Measurements from ENCODE around the gene ILDR2.

Gene ILDR2

DNA sequence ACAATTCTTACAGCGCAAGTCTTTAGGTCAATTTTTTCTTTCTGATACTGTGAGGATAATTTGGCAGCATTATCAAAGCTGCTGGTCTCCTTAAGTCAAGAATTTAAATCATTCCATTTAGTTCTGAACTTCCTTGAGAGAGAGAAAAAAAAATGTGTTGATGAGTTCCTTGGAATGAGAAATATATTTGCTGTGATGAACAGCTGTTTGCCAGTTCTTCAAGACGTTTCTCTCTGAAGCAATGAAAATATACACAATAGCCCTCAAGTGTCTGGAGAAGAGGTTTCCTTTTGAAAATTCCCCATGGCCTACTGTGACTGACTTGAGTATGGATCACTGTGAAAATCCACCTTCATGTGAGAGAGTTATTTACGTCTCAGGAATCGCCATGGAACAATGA, 68.3 kb downstream of the ILDR2 start:
- no peak for DNase-seq
- H3K27ac ChIP-seq (ENCODE audit: insufficient read depth in 1 of 2, low read depth in 1 of 2, low read length in 2 of 2, poor library complexity in 1 of 2, severe bottlenecking in 2 of 2): no peak overlapping the region
- 100% methylated on average over 2 of the region's 4 CpGs for WGBS (ENCODE audit: insufficient coverage)
- CTCF ChIA-PET: interaction anchor here (1.3 to 24.8 kb wide), 5 partner anchors 8 to 627 kb away, joined by 3 to 666 read pairs (median 6); no protein-coding TSS in a partner anchor
- no peaks in the 10 kb centered on the region for H3K36me3 ChIP-seq (ENCODE audit: control insufficient read depth in 4 of 4, insufficient read depth in 4 of 4, low read length in 3 of 4)
- no peaks in the 10 kb centered on the region for H3K27me3 ChIP-seq (replicated peaks in 2 of 5; ENCODE audit: control insufficient read depth in 4 of 5, insufficient read depth in 5 of 5, low read length in 4 of 5)
- POLR2A ChIA-PET: no interaction called here
- H3K4me3 ChIP-seq (ENCODE audit: control insufficient read depth in 1 of 7, extremely low read depth in 1 of 7, insufficient read depth in 4 of 7, low read depth in 2 of 7, low read length in 6 of 7): no peak overlapping the region
- H3K9me3 ChIP-seq (ENCODE audit: control extremely low read depth in 1 of 5, control insufficient read depth in 4 of 5, insufficient read depth in 2 of 5, low read depth in 1 of 5, low read length in 4 of 5): peaks cover 0 to 6% (median 0%) of the 10 kb centered on the region in 5 experiments
- H3K4me1 ChIP-seq (ENCODE audit: control extremely low read depth in 1 of 4, control insufficient read depth in 4 of 4, insufficient read depth in 4 of 4, low read length in 3 of 4): peaks cover 1 to 20% (median 9%) of the 10 kb centered on the region in 4 experiments

DNA sequence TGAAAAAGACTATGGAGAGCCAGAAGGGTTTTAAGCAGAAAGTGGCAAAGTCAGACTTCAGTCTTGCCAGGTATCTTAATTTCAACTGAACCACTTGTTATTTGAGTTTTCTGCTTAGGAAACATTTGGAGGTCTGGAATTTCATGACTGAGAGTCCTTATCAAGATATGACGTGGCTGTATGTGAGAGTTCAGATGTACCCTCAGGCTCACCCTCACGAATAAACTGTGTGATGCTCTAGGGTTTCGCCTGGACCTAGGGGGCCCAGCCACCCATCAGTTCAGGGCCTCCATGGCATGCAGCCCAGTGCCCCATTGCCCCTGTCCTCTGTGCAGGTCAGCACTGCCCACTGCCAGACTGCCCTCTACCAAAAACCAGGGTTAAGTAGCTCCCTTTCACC, 68.7 kb downstream of the ILDR2 start:
- 100% methylated on average over 3 of the region's 3 CpGs for WGBS (ENCODE audit: insufficient coverage)
- peaks cover 1 to 24% (median 13%) of the 10 kb centered on the region in 4 experiments for H3K4me1 ChIP-seq (ENCODE audit: control extremely low read depth in 1 of 4, control insufficient read depth in 4 of 4, insufficient read depth in 4 of 4, low read length in 3 of 4)
- H3K27me3 ChIP-seq (replicated peaks in 2 of 5; ENCODE audit: control insufficient read depth in 4 of 5, insufficient read depth in 5 of 5, low read length in 4 of 5): no peaks in the 10 kb centered on the region
- H3K27ac ChIP-seq (ENCODE audit: insufficient read depth in 1 of 2, low read depth in 1 of 2, low read length in 2 of 2, poor library complexity in 1 of 2, severe bottlenecking in 2 of 2): no peak overlapping the region
- no peak for DNase-seq
- no peak overlapping the region for H3K4me3 ChIP-seq (ENCODE audit: control insufficient read depth in 1 of 7, extremely low read depth in 1 of 7, insufficient read depth in 4 of 7, low read depth in 2 of 7, low read length in 6 of 7)
- ChIA-PET CTCF (interaction anchor here (1.3 to 24.8 kb wide), 5 partner anchors 9 to 628 kb away, joined by 3 to 666 read pairs (median 6); no protein-coding TSS in a partner anchor), POLR2A (no interaction called here)
- no peaks in the 10 kb centered on the region for H3K36me3 ChIP-seq (ENCODE audit: control insufficient read depth in 4 of 4, insufficient read depth in 4 of 4, low read length in 3 of 4)
- peaks cover 0 to 3% (median 0%) of the 10 kb centered on the region in 5 experiments for H3K9me3 ChIP-seq (ENCODE audit: control extremely low read depth in 1 of 5, control insufficient read depth in 4 of 5, insufficient read depth in 2 of 5, low read depth in 1 of 5, low read length in 4 of 5)

DNA sequence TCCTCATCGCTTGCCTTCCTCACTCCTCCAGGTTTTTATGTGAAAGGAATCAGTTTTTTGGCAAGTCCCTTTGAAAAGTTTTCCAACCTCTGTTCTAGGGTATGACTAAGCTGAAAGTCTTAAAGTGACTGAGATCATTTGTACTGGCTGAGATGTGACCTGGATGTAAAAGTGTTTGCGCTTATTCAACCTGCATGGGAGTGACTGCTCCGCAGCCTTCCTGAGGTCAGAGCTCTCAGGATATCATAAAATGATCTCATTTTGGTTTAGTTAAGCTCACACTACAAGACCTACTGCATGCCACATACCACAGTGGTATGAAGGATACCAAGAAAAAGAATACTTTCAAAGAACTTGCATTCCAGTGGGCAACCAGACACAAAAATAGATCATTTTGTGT, 69.4 kb downstream of the ILDR2 start:
- Histone ChIP-seq H3K4me1 (ENCODE audit: control extremely low read depth in 1 of 4, control insufficient read depth in 4 of 4, insufficient read depth in 4 of 4, low read length in 3 of 4) (peaks cover 1 to 31% (median 14%) of the 10 kb centered on the region in 4 experiments), H3K27ac (ENCODE audit: insufficient read depth in 1 of 2, low read depth in 1 of 2, low read length in 2 of 2, poor library complexity in 1 of 2, severe bottlenecking in 2 of 2) (no peak overlapping the region), H3K4me3 (ENCODE audit: control insufficient read depth in 1 of 7, extremely low read depth in 1 of 7, insufficient read depth in 4 of 7, low read depth in 2 of 7, low read length in 6 of 7) (no peak overlapping the region), H3K27me3 (replicated peaks in 2 of 5; ENCODE audit: control insufficient read depth in 4 of 5, insufficient read depth in 5 of 5, low read length in 4 of 5) (no peaks in the 10 kb centered on the region), H3K9me3 (ENCODE audit: control extremely low read depth in 1 of 5, control insufficient read depth in 4 of 5, insufficient read depth in 2 of 5, low read depth in 1 of 5, low read length in 4 of 5) (no peaks in the 10 kb centered on the region), H3K36me3 (ENCODE audit: control insufficient read depth in 4 of 4, insufficient read depth in 4 of 4, low read length in 3 of 4) (no peaks in the 10 kb centered on the region)
- CTCF ChIA-PET: interaction anchor here (1.3 to 24.8 kb wide), 5 partner anchors 10 to 628 kb away, joined by 3 to 666 read pairs (median 6); no protein-coding TSS in a partner anchor
- DNase-seq: no peak
- WGBS (ENCODE audit: insufficient coverage): 100% methylated on average over 2 of the region's 3 CpGs
- POLR2A ChIA-PET: no interaction called here

DNA sequence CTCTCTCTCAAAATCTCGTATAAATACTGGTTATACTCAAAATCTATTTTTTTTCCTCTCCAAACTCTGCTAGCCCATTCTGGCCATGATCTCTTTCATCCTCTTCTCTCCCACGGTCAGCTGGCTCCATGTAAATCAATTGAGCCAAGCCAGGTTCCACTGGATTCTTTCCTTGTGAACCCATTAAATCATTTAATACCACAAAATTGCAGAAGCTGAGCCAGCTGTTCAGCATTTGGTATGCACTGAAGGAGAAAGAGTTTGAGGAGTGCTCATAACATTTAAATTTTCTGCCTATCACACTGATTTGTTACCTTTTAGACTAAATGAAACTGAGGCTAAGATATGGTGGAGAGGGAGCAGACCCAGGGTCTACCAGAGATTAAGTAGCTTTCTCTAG, 70.2 kb downstream of the ILDR2 start:
- H3K27me3 ChIP-seq (replicated peaks in 2 of 5; ENCODE audit: control insufficient read depth in 4 of 5, insufficient read depth in 5 of 5, low read length in 4 of 5): no peaks in the 10 kb centered on the region
- 100% methylated on average over 2 of the region's 2 CpGs for WGBS (ENCODE audit: insufficient coverage)
- no peaks in the 10 kb centered on the region for H3K36me3 ChIP-seq (ENCODE audit: control insufficient read depth in 4 of 4, insufficient read depth in 4 of 4, low read length in 3 of 4)
- CTCF ChIA-PET: interaction anchor here (5.5 to 24.8 kb wide), 2 partner anchors 22 to 153 kb away, joined by 42 to 666 read pairs; no protein-coding TSS in a partner anchor
- DNase-seq: peak in 2 of 3 donors; percentile 18 to 43
- no peaks in the 10 kb centered on the region for H3K9me3 ChIP-seq (ENCODE audit: control extremely low read depth in 1 of 5, control insufficient read depth in 4 of 5, insufficient read depth in 2 of 5, low read depth in 1 of 5, low read length in 4 of 5)
- no peak overlapping the region for H3K4me3 ChIP-seq (ENCODE audit: control insufficient read depth in 1 of 7, extremely low read depth in 1 of 7, insufficient read depth in 4 of 7, low read depth in 2 of 7, low read length in 6 of 7)
- H3K4me1 ChIP-seq (ENCODE audit: control extremely low read depth in 1 of 4, control insufficient read depth in 4 of 4, insufficient read depth in 4 of 4, low read length in 3 of 4): peaks cover 1 to 33% (median 14%) of the 10 kb centered on the region in 4 experiments
- no peak overlapping the region for H3K27ac ChIP-seq (ENCODE audit: insufficient read depth in 1 of 2, low read depth in 1 of 2, low read length in 2 of 2, poor library complexity in 1 of 2, severe bottlenecking in 2 of 2)
- POLR2A ChIA-PET: no interaction called here

DNA sequence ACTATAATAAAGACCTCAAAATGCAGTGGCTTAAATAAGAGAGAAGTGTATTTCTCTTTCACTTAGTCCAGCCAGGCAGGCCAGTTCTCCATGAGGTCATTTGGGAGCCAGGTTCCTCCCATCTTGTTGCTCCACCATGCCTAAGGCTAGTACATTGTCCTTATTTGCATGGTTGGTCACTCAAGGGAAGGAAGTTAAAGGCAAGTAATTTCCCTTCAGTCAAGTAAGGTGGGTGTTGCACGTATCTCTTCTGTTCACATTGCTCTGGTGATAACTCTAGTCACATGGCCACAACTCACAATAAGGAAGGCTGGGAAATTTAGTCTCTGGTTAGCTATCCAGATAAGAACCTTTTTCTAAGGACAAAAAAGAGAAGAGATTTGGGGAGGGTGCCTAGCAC, 72.1 kb downstream of the ILDR2 start:
- Histone ChIP-seq H3K27ac (ENCODE audit: insufficient read depth in 1 of 2, low read depth in 1 of 2, low read length in 2 of 2, poor library complexity in 1 of 2, severe bottlenecking in 2 of 2) (no peak overlapping the region), H3K4me1 (ENCODE audit: control extremely low read depth in 1 of 4, control insufficient read depth in 4 of 4, insufficient read depth in 4 of 4, low read length in 3 of 4) (peaks cover 1 to 33% (median 14%) of the 10 kb centered on the region in 4 experiments), H3K27me3 (replicated peaks in 2 of 5; ENCODE audit: control insufficient read depth in 4 of 5, insufficient read depth in 5 of 5, low read length in 4 of 5) (no peaks in the 10 kb centered on the region), H3K36me3 (ENCODE audit: control insufficient read depth in 4 of 4, insufficient read depth in 4 of 4, low read length in 3 of 4) (no peaks in the 10 kb centered on the region), H3K9me3 (ENCODE audit: control extremely low read depth in 1 of 5, control insufficient read depth in 4 of 5, insufficient read depth in 2 of 5, low read depth in 1 of 5, low read length in 4 of 5) (peaks cover 0 to 2% (median 0%) of the 10 kb centered on the region in 5 experiments), H3K4me3 (ENCODE audit: control insufficient read depth in 1 of 7, extremely low read depth in 1 of 7, insufficient read depth in 4 of 7, low read depth in 2 of 7, low read length in 6 of 7) (no peak overlapping the region)
- DNase-seq: no peak
- ChIA-PET POLR2A (no interaction called here), CTCF (interaction anchor here (1.2 to 24.8 kb wide), 4 partner anchors 10 to 317 kb away, joined by 3 to 666 read pairs (median 23); no protein-coding TSS in a partner anchor)
- WGBS (ENCODE audit: insufficient coverage): 0% methylated on average over 1 of the region's 1 CpG

DNA sequence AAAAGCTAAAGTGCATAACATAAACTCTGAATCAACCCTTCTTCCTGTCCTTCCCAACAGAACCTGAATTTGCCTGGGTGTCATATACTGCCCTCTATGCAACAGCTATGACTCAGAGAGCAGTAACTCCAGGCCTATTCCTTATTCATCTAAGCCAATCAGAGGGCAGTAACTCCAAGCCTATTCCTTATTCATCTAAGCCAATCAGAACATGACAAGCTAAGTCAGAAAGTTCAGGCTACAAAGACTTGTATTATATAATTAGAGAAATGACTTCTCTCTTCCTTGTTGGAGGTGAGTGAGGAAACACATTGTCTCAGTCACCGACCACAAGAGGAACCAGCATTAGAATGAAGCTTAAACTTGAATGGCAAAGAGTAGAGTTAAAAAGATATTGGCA, 73.1 kb downstream of the ILDR2 start:
- POLR2A ChIA-PET: no interaction called here

DNA sequence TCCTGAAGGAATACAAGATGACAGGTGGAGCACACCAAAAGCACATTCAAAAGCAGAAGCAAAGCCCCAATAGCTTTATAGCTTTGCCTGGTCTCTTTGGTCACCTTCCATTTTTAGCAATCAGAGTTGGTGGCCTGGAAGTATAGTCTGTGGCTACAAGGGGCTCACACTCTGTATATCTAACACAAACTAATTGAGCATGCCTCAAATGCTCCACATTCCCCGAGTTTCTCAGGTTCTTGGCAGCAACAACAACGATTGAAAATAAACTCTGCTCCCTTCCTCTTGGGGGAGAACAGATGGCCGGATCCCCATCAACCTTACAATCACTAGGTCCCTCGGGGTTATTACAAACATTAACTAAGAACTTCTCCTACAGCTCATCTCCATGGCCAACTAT, 74.4 kb downstream of the ILDR2 start:
- CTCF ChIA-PET: interaction anchor here (2.2 to 24.8 kb wide), 2 partner anchors 15 to 157 kb away, joined by 5 to 666 read pairs; no protein-coding TSS in a partner anchor

More for the DNA sequence above, 73.1 kb downstream of the ILDR2 start:
- no peak overlapping the region for H3K4me3 ChIP-seq (ENCODE audit: control insufficient read depth in 1 of 7, extremely low read depth in 1 of 7, insufficient read depth in 4 of 7, low read depth in 2 of 7, low read length in 6 of 7)
- peak; percentile 76 to 95 (median 91) for DNase-seq
- H3K27me3 ChIP-seq (replicated peaks in 2 of 5; ENCODE audit: control insufficient read depth in 4 of 5, insufficient read depth in 5 of 5, low read length in 4 of 5): no peaks in the 10 kb centered on the region
- CTCF ChIA-PET: interaction anchor here (0.6 to 24.8 kb wide), 6 partner anchors 8 to 368 kb away, joined by 3 to 666 read pairs (median 3); no protein-coding TSS in a partner anchor
- H3K36me3 ChIP-seq (ENCODE audit: control insufficient read depth in 4 of 4, insufficient read depth in 4 of 4, low read length in 3 of 4): no peaks in the 10 kb centered on the region
- H3K9me3 ChIP-seq (ENCODE audit: control extremely low read depth in 1 of 5, control insufficient read depth in 4 of 5, insufficient read depth in 2 of 5, low read depth in 1 of 5, low read length in 4 of 5): peaks cover 0 to 11% (median 6%) of the 10 kb centered on the region in 5 experiments
- H3K4me1 ChIP-seq (ENCODE audit: control extremely low read depth in 1 of 4, control insufficient read depth in 4 of 4, insufficient read depth in 4 of 4, low read length in 3 of 4): peaks cover 1 to 30% (median 13%) of the 10 kb centered on the region in 4 experiments
- H3K27ac ChIP-seq (ENCODE audit: insufficient read depth in 1 of 2, low read depth in 1 of 2, low read length in 2 of 2, poor library complexity in 1 of 2, severe bottlenecking in 2 of 2): peak overlapping the region in 1 of 2 experiments; percentile 14
- WGBS (ENCODE audit: insufficient coverage): no CpG with 5 or more reads among the region's 1 CpG

More for the DNA sequence above, 74.4 kb downstream of the ILDR2 start:
- H3K27me3 ChIP-seq (replicated peaks in 2 of 5; ENCODE audit: control insufficient read depth in 4 of 5, insufficient read depth in 5 of 5, low read length in 4 of 5): no peaks in the 10 kb centered on the region
- no peaks in the 10 kb centered on the region for H3K36me3 ChIP-seq (ENCODE audit: control insufficient read depth in 4 of 4, insufficient read depth in 4 of 4, low read length in 3 of 4)
- peaks cover 1 to 29% (median 13%) of the 10 kb centered on the region in 4 experiments for H3K4me1 ChIP-seq (ENCODE audit: control extremely low read depth in 1 of 4, control insufficient read depth in 4 of 4, insufficient read depth in 4 of 4, low read length in 3 of 4)
- POLR2A ChIA-PET: no interaction called here
- peak in 1 of 3 donors; percentile 47 for DNase-seq
- WGBS (ENCODE audit: insufficient coverage): 69% methylated on average over 4 of the region's 4 CpGs
- no peak overlapping the region for H3K4me3 ChIP-seq (ENCODE audit: control insufficient read depth in 1 of 7, extremely low read depth in 1 of 7, insufficient read depth in 4 of 7, low read depth in 2 of 7, low read length in 6 of 7)
- H3K27ac ChIP-seq (ENCODE audit: insufficient read depth in 1 of 2, low read depth in 1 of 2, low read length in 2 of 2, poor library complexity in 1 of 2, severe bottlenecking in 2 of 2): no peak overlapping the region
- peaks cover 0 to 11% (median 7%) of the 10 kb centered on the region in 5 experiments for H3K9me3 ChIP-seq (ENCODE audit: control extremely low read depth in 1 of 5, control insufficient read depth in 4 of 5, insufficient read depth in 2 of 5, low read depth in 1 of 5, low read length in 4 of 5)

Measured in common myeloid progenitor, CD34-positive (primary cell).